GM19099 (cell line): ENCODE data around the gene PSPC1.

ENCODE experiments used
- POLR2A ChIP-seq: IDR thresholded peaks from 3 replicates; pipeline ENCODE4 v1.6.1; 2011; ENCODE audit warnings: low read depth; ENCODE audit not compliant: insufficient read length; ENCODE audit errors: extremely low read depth

Gene PSPC1

GRCh38 chr13:19782727-19783682 lies at the start of gene PSPC1:
TSS of gene PSPC1 (minus strand) at chr13:19782945. CDS start at chr13:19782757, 188 bp downstream.
- peak; percentile 94 for TF ChIP-seq POLR2A

DNA sequence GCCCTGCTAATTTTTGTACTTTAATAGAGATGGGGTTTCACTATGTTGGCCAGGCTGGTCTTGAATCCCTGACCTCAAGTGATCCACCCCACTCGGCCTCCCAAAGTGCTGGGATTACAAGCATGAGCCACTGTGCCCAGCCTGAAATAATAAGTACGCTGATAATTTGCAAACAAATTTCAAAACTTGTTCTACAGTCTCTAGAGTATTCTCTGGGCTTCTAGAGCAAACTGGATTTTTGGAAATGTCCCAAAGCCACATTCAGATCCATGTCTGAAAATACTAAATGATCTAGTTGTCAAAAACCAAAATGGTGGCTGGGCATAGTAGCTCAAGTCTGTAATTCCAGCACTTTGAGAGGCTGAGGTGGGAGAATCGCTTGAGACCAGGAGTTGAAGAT lies 39.9 kb upstream of the PSPC1 start:
- no peak for TF ChIP-seq POLR2A

DNA sequence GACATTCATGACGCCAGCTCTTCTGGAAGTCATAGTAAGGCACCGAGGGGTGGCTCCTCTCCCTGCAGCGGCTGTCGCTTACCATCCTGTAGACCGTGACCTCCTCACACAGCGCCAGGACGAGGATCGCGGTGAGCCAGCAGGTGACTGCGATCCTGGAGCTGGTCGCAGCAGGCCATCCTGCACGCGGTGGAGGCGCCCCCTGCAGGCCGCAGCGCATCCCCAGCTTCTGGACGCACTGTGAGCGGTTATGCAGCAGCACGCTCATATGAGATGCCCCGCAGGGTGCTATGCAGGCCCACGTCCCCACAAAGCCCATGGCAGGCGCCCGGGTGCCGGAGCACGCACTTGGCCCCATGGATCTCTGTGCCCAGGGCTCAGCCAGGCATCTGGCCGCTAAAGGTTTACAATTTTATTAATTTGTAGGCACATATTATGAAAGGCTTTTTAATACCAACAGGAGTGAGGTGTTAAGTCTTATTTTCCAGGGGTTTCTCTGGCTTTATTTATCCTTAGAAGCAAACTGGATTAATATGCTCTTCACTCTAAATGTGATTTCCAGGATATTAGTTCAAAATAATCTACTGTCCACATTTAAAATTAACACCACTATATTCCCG lies 35.6 kb upstream of the PSPC1 start:
- TF ChIP-seq POLR2A = no peak

GRCh38 chr13:19817510-19818158 lies 34.9 kb upstream of the PSPC1 start:
- no peak for TF ChIP-seq POLR2A

GRCh38 chr13:19817106-19817505 lies 34.4 kb upstream of the PSPC1 start:
- TF ChIP-seq POLR2A = no peak

GRCh38 chr13:19810996-19811881 lies 28.5 kb upstream of the PSPC1 start:
- TF ChIP-seq POLR2A = no peak

DNA sequence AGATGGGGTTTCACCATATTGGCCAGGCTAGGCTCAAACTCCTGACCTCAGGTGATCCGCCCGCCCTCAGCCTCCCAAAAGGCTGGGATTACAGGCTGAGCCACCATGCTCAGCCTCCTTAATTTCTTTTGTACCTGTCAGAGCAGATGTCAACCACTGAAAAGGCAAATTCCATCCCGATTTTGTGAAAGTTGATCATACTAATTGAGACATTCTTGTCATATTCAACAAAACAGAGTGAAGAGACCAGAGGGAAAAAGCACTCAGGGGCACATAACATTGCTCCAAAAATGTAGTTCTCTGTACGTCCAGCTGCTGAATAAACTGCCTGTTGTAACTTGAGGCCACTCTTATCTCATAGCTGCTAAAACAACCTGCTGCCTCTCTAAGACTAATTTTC lies 27.4 kb upstream of the PSPC1 start:
- no peak for TF ChIP-seq POLR2A

DNA sequence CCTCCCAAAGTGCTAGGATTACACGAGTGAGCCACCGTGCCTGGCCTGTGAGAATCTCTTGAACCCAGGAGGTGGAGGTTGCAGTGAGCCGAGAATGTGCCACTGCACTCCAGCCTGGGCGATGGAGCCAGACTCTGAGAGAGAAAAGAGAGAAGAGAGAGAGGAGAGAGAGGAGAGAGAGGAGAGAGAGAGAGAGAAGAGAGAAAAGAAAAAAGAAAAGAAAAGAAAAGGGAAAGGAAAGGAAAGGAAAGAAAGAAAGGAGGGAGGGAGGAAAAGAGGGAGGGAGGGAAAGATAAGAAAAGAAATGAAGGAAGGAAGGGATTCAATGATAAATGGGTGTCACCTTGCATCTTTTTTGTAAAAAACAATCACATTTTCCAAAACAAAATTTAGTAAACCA lies 23.0 kb upstream of the PSPC1 start:
- no peak for TF ChIP-seq POLR2A

GRCh38 chr13:19795956-19796355 lies 13.2 kb upstream of the PSPC1 start:
- TF ChIP-seq POLR2A = no peak

DNA sequence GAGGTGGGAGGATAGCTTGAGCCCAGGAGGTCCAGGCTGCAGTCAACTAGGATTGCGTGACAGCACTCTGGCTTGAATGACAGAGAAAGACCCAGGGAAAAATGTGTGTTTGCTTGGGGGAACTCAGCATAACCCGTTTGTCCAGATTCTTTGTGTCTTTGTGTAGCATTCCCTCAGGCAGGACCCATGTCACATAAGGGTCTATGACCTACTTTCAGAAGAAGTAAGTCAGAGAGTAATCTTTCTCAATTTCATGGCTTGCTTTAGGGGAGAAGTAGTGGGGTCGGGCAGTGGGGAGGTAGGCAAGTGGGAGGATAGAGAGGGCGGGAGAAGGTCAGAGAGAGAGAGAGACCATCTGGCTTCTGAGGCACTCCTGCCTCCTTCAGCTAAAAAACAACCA lies 11.9 kb upstream of the PSPC1 start:
- TF ChIP-seq POLR2A = no peak

- TF ChIP-seq POLR2A = no peak
Measured at GRCh38 chr13:19791953-19792537, 9.3 kb upstream of the PSPC1 start.

GRCh38 chr13:19782049-19782726 lies 557 bp downstream of the PSPC1 start:
- no peak for TF ChIP-seq POLR2A

- no peak for TF ChIP-seq POLR2A
Measured at GRCh38 chr13:19781526-19781925, 1.2 kb downstream of the PSPC1 start.

DNA sequence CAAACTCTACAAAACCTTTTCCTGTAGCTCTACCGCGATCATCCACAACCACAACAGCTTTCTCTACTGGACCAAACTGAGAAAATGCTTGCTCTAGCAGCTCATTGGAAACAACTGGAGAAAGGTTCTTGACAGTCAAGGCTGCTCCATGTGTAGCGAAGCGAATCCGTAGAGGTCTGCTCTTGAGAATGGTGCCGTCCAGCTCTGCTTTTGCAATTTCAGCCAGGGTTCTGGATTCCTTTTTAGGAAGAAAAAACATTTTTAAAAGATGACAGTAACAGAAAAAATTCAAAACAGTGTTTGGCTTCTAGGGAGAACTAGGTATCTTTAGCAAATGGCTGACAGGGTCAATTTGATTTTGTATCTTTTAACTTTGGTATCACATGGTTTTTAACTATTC lies 10.4 kb downstream of the PSPC1 start:
- no peak for TF ChIP-seq POLR2A
